ENCODE measurements around the gene IMPDH2. TPM values are rescaled to one million over a fixed set of nuclear protein-coding genes. Genes with fewer than 3 reads are reported as not detected.
A peak's percentile ranks its signal among the peaks of the same experiment; 100 is the strongest.

IMPDH2 gene
- total RNA-seq, 2 experiments from 2014 or later, result 295 to 360 TPM

- Histone ChIP-seq H2AFZ (ENCODE audit: low read length) (no peak overlapping the region), H3K4me1 (ENCODE audit: insufficient read depth, low read length, poor library complexity, severe bottlenecking) (no peaks in the 10 kb centered on the region), H3K4me3 (ENCODE audit: low read depth, low read length, poor library complexity, severe bottlenecking) (no peak overlapping the region), H3K79me2 (ENCODE audit: insufficient read depth, low read depth, low read length) (no peaks in the 10 kb centered on the region), H3K9me3 (ENCODE audit: low read length) (no peaks in the 10 kb centered on the region), H4K20me1 (ENCODE audit: insufficient read depth, low read length) (no peaks in the 10 kb centered on the region), H3K9me2 (ENCODE audit: insufficient read depth, low read length) (no peaks in the 10 kb centered on the region), H3K36me3 (ENCODE audit: insufficient read depth, low read length) (peaks cover 78% of the 10 kb centered on the region), H3K4me2 (ENCODE audit: low read length) (no peak overlapping the region), H3K27ac (ENCODE audit: low read depth, low read length, poor library complexity, severe bottlenecking) (no peak overlapping the region)
- ChIA-PET CTCF (ENCODE audit: unreplicated experiment) (no interaction called here), POLR2A (interaction anchor here (0.5 kb wide), 1 partner anchor 10 kb away, joined by 4 read pairs; no protein-coding TSS in a partner anchor)
- BruUV-seq (replicated peaks), result no TSS peak
- DNase-seq (ENCODE audit: low spot score), result no peak
- intact Hi-C loops (cut with micrococcal nuclease; ENCODE audit: unreplicated experiment), result no loop called here
- no peak for TF ChIP-seq EZH2phosphoT487 (IDR thresholded peaks at IDR 0.05; ENCODE audit: borderline replicate concordance, low read depth, low read length)
- no peak for TF ChIP-seq CTCF (conservative IDR thresholded peaks at IDR 0.05; ENCODE audit: low read length)
Measured at GRCh38 chr3:49054344-49054862, 25.2 kb upstream of the IMPDH2 start.

GRCh38 chr3:49053543-49053942 lies 24.3 kb upstream of the IMPDH2 start:
- DNase-seq (ENCODE audit: low spot score), result no peak
- intact Hi-C loops (cut with micrococcal nuclease; ENCODE audit: unreplicated experiment), result no loop called here
- Histone ChIP-seq H2AFZ (ENCODE audit: low read length) (no peak overlapping the region), H3K9me3 (ENCODE audit: low read length) (no peaks in the 10 kb centered on the region), H3K4me2 (ENCODE audit: low read length) (no peak overlapping the region), H3K4me3 (ENCODE audit: low read depth, low read length, poor library complexity, severe bottlenecking) (no peak overlapping the region), H3K36me3 (ENCODE audit: insufficient read depth, low read length) (peaks cover 84% of the 10 kb centered on the region), H3K9me2 (ENCODE audit: insufficient read depth, low read length) (no peaks in the 10 kb centered on the region), H3K79me2 (ENCODE audit: insufficient read depth, low read depth, low read length) (no peaks in the 10 kb centered on the region), H3K27ac (ENCODE audit: low read depth, low read length, poor library complexity, severe bottlenecking) (peak overlapping the region; percentile 4), H4K20me1 (ENCODE audit: insufficient read depth, low read length) (no peaks in the 10 kb centered on the region), H3K4me1 (ENCODE audit: insufficient read depth, low read length, poor library complexity, severe bottlenecking) (no peaks in the 10 kb centered on the region)
- ChIA-PET POLR2A (interaction anchor here (0.6 to 0.9 kb wide), 2 partner anchors 12 to 169 kb away, joined by 3 to 4 read pairs; no protein-coding TSS in a partner anchor), CTCF (ENCODE audit: unreplicated experiment) (no interaction called here)
- no peak for TF ChIP-seq CTCF (conservative IDR thresholded peaks at IDR 0.05; ENCODE audit: low read length)
- no peak for TF ChIP-seq EZH2phosphoT487 (IDR thresholded peaks at IDR 0.05; ENCODE audit: borderline replicate concordance, low read depth, low read length)
- TSS peak; percentile 57 for BruUV-seq (replicated peaks)

GRCh38 chr3:49035281-49035680 lies 6.1 kb upstream of the IMPDH2 start:
- Histone ChIP-seq H4K20me1 (ENCODE audit: insufficient read depth, low read length) (no peaks in the 10 kb centered on the region), H3K79me2 (ENCODE audit: insufficient read depth, low read depth, low read length) (no peaks in the 10 kb centered on the region), H3K4me2 (ENCODE audit: low read length) (no peak overlapping the region), H2AFZ (ENCODE audit: low read length) (no peak overlapping the region), H3K9me3 (ENCODE audit: low read length) (no peaks in the 10 kb centered on the region), H3K4me3 (ENCODE audit: low read depth, low read length, poor library complexity, severe bottlenecking) (no peak overlapping the region), H3K27ac (ENCODE audit: low read depth, low read length, poor library complexity, severe bottlenecking) (no peak overlapping the region), H3K36me3 (ENCODE audit: insufficient read depth, low read length) (peaks cover 84% of the 10 kb centered on the region), H3K9me2 (ENCODE audit: insufficient read depth, low read length) (no peaks in the 10 kb centered on the region), H3K4me1 (ENCODE audit: insufficient read depth, low read length, poor library complexity, severe bottlenecking) (no peaks in the 10 kb centered on the region)
- POLR2A ChIA-PET, result interaction anchor here (0.5 to 1.4 kb wide), 2 partner anchors 86 to 438 kb away, joined by 3 to 4 read pairs; partner anchors contain the start of gene USP19
- no TSS peak for BruUV-seq (replicated peaks)
- no peak for DNase-seq (ENCODE audit: low spot score)
- CTCF ChIA-PET (ENCODE audit: unreplicated experiment), result no interaction called here
- intact Hi-C loops (cut with micrococcal nuclease; ENCODE audit: unreplicated experiment), result no loop called here
- TF ChIP-seq CTCF (conservative IDR thresholded peaks at IDR 0.05; ENCODE audit: low read length) (no peak), EZH2phosphoT487 (IDR thresholded peaks at IDR 0.05; ENCODE audit: borderline replicate concordance, low read depth, low read length) (no peak)
